Stimulated activated CD8-positive, alpha-beta memory T cell treated with anti-CD3 and anti-CD28 coated beads, Interleukin-15, amount 100 ng/mL, for 1 hour (primary cell): ENCODE data around the gene MZB1.
"Not testable (repeated sequence)": the region's sequence is repeated elsewhere in the genome, so short reads cannot be mapped to it uniquely, and the experiment has no call there.

Source experiments
- DNase-seq: peaks from one replicate; pipeline ENCODE4 v3.0.0-alpha.2; 2020; ENCODE audit warnings: low read depth

The MZB1 gene

GRCh38 chr5:139374909-139375308, 14.8 kb downstream of the MZB1 start:
- no peak for DNase-seq

- DNase-seq: no peak
These were observed 18.0 kb downstream of the MZB1 start for GRCh38 chr5:139371482-139372435.

- no peak for DNase-seq
These were observed 20.5 kb downstream of the MZB1 start for GRCh38 chr5:139369181-139369580.

GRCh38 chr5:139368613-139369012, 21.1 kb downstream of the MZB1 start:
- DNase-seq: no peak

- DNase-seq: no peak
These were observed 25.2 kb downstream of the MZB1 start for GRCh38 chr5:139364466-139364865.

GRCh38 chr5:139363937-139364336, 25.8 kb downstream of the MZB1 start:
- no peak for DNase-seq

GRCh38 chr5:139361835-139362429, 27.8 kb downstream of the MZB1 start:
- no peak for DNase-seq

- no peak for DNase-seq
These were observed 29.3 kb downstream of the MZB1 start for GRCh38 chr5:139360384-139360783.

GRCh38 chr5:139358064-139358463, 31.6 kb downstream of the MZB1 start:
- no peak for DNase-seq

- DNase-seq: not testable (repeated sequence)
These were observed 33.8 kb downstream of the MZB1 start for GRCh38 chr5:139355900-139356299.

GRCh38 chr5:139354186-139354585, 35.5 kb downstream of the MZB1 start:
- DNase-seq: no peak

- not testable (repeated sequence) for DNase-seq
These were observed 41.9 kb downstream of the MZB1 start for GRCh38 chr5:139347863-139348262.

- DNase-seq: not testable (repeated sequence)
These were observed 44.3 kb downstream of the MZB1 start for GRCh38 chr5:139345442-139345841.

GRCh38 chr5:139344177-139344576, 45.5 kb downstream of the MZB1 start:
- no peak for DNase-seq

GRCh38 chr5:139343476-139343875, 46.2 kb downstream of the MZB1 start:
- DNase-seq: no peak

GRCh38 chr5:139342423-139342723, 47.3 kb downstream of the MZB1 start:
- DNase-seq: no peak

GRCh38 chr5:139341689-139342422, 47.9 kb downstream of the MZB1 start, which contains the start of gene PAIP2:
Gene PAIP2 (plus strand): TSS chr5:139341854. CDS start chr5:139363785, 21,931 bp downstream.
- peak; percentile 93 for DNase-seq

GRCh38 chr5:139341187-139341688, 48.5 kb downstream of the MZB1 start:
- DNase-seq: no peak

- DNase-seq: no peak
These were observed 49.7 kb downstream of the MZB1 start for GRCh38 chr5:139340051-139340450.
